NT2/D1 (cell line): ENCODE measurements around the gene TREX2.

Source experiments
- SUZ12 ChIP-seq: IDR thresholded peaks from 2 replicates; pipeline ENCODE4 v1.6.1; 2011; ENCODE audit not compliant: insufficient read length, insufficient read depth; ENCODE audit errors: extremely low read depth
- YY1 ChIP-seq: IDR thresholded peaks from 2 replicates; pipeline ENCODE4 v1.6.1; 2011; ENCODE audit not compliant: insufficient read length, insufficient read depth
- ZNF274 ChIP-seq: IDR thresholded peaks from 2 replicates; pipeline ENCODE4 v1.6.1; 2011; ENCODE audit warnings: mild to moderate bottlenecking, low read depth, low read length

GRCh38 chrX:153426204-153426603 lies 19.7 kb downstream of the TREX2 start:
- TF ChIP-seq ZNF274 (no peak), SUZ12 (no peak), YY1 (no peak)
